ENCODE measurements around the gene KRT34. TPM values are rescaled to one million over a fixed set of nuclear protein-coding genes. Genes with fewer than 3 reads are reported as not detected.
"Not testable (repeated sequence)": the region's sequence is repeated elsewhere in the genome, so short reads cannot be mapped to it uniquely, and the experiment has no call there.

The KRT34 gene
- total RNA-seq (not detected), polyA plus RNA-seq (not detected)
- long read RNA-seq, donor 1 = 0 reads
- long read RNA-seq, donor 2 = 0 reads
- long read RNA-seq, donor 3 = 0 reads
- long read RNA-seq, donor 4 = 0 reads

- H3K27ac ChIP-seq (ENCODE audit: low read length); intact Hi-C loops (cut with DNase I); H3K9me3 ChIP-seq (ENCODE audit: control insufficient read depth, low read length); H3K27me3 ChIP-seq (ENCODE audit: control insufficient read depth, insufficient read depth); H3K4me3 ChIP-seq (ENCODE audit: low read length); DNase-seq; H3K4me1 ChIP-seq (ENCODE audit: control insufficient read depth, insufficient read depth, low read length); ATAC-seq: not testable (repeated sequence)
- whole genome bisulfite sequencing = 96% methylated on average over 13 of the region's 13 CpGs
Observed at GRCh38 chr17:41381943-41382342, at the start of gene KRT34. Gene KRT34 (minus strand): TSS chr17:41382306. CDS start chr17:41382246, 60 bp downstream.

- H3K27ac ChIP-seq (ENCODE audit: low read length); H3K27me3 ChIP-seq (ENCODE audit: control insufficient read depth, insufficient read depth); DNase-seq; H3K9me3 ChIP-seq (ENCODE audit: control insufficient read depth, low read length); H3K4me1 ChIP-seq (ENCODE audit: control insufficient read depth, insufficient read depth, low read length); ATAC-seq; intact Hi-C loops (cut with DNase I); H3K4me3 ChIP-seq (ENCODE audit: low read length): not testable (repeated sequence)
- WGBS = 80% methylated on average over 9 of the region's 9 CpGs
Observed at GRCh38 chr17:41430376-41430775, 48.3 kb upstream of the KRT34 start.

GRCh38 chr17:41429667-41430066 is 47.6 kb upstream of the KRT34 start:
- Histone ChIP-seq H3K27ac (ENCODE audit: low read length) (no peak overlapping the region), H3K9me3 (ENCODE audit: control insufficient read depth, low read length) (no peaks in the 10 kb centered on the region), H3K4me1 (ENCODE audit: control insufficient read depth, insufficient read depth, low read length) (no peaks in the 10 kb centered on the region), H3K27me3 (ENCODE audit: control insufficient read depth, insufficient read depth) (no peaks in the 10 kb centered on the region), H3K4me3 (ENCODE audit: low read length) (no peak overlapping the region)
- DNase-seq (no peak), ATAC-seq (no peak)
- intact Hi-C loops (cut with DNase I) = no loop called here
- WGBS = 66% methylated on average over 7 of the region's 7 CpGs

- intact Hi-C loops (cut with DNase I) = no loop called here
- Histone ChIP-seq H3K4me1 (ENCODE audit: control insufficient read depth, insufficient read depth, low read length) (no peaks in the 10 kb centered on the region), H3K27me3 (ENCODE audit: control insufficient read depth, insufficient read depth) (no peaks in the 10 kb centered on the region), H3K9me3 (ENCODE audit: control insufficient read depth, low read length) (no peaks in the 10 kb centered on the region), H3K27ac (ENCODE audit: low read length) (no peak overlapping the region), H3K4me3 (ENCODE audit: low read length) (no peak overlapping the region)
- ATAC-seq (no peak), DNase-seq (no peak)
- WGBS = 55% methylated on average over 4 of the region's 4 CpGs
Observed at GRCh38 chr17:41428591-41429291, 46.6 kb upstream of the KRT34 start.

GRCh38 chr17:41424111-41424635 is 42.1 kb upstream of the KRT34 start, which contains the start of gene KRT37:
Gene KRT37 (minus strand): TSS chr17:41424585. CDS start chr17:41424523, 62 bp downstream.
- DNase-seq = no peak
- H3K4me3 ChIP-seq (ENCODE audit: low read length) = no peak within 1 kb of the TSS
- no peaks in the 10 kb centered on the region for H3K27me3 ChIP-seq (ENCODE audit: control insufficient read depth, insufficient read depth)
- ATAC-seq = no peak
- intact Hi-C loops (cut with DNase I) = no loop called here
- no peaks in the 10 kb centered on the region for H3K4me1 ChIP-seq (ENCODE audit: control insufficient read depth, insufficient read depth, low read length)
- no peak within 1 kb of the TSS for H3K27ac ChIP-seq (ENCODE audit: low read length)
- H3K9me3 ChIP-seq (ENCODE audit: control insufficient read depth, low read length) = no peaks in the 10 kb centered on the region
- WGBS = 89% methylated on average over 13 of the region's 13 CpGs

GRCh38 chr17:41422586-41422985 is 40.5 kb upstream of the KRT34 start:
- H3K27ac ChIP-seq (ENCODE audit: low read length); H3K4me3 ChIP-seq (ENCODE audit: low read length); intact Hi-C loops (cut with DNase I); H3K27me3 ChIP-seq (ENCODE audit: control insufficient read depth, insufficient read depth); H3K9me3 ChIP-seq (ENCODE audit: control insufficient read depth, low read length); DNase-seq; H3K4me1 ChIP-seq (ENCODE audit: control insufficient read depth, insufficient read depth, low read length); ATAC-seq: not testable (repeated sequence)
- 92% methylated on average over 11 of the region's 11 CpGs for WGBS

GRCh38 chr17:41421617-41422016 is 39.5 kb upstream of the KRT34 start:
- H3K4me1 ChIP-seq (ENCODE audit: control insufficient read depth, insufficient read depth, low read length) = no peaks in the 10 kb centered on the region
- H3K4me3 ChIP-seq (ENCODE audit: low read length) = no peak overlapping the region
- ATAC-seq (no peak), DNase-seq (no peak)
- intact Hi-C loops (cut with DNase I) = no loop called here
- no peaks in the 10 kb centered on the region for H3K27me3 ChIP-seq (ENCODE audit: control insufficient read depth, insufficient read depth)
- H3K27ac ChIP-seq (ENCODE audit: low read length) = no peak overlapping the region
- no peaks in the 10 kb centered on the region for H3K9me3 ChIP-seq (ENCODE audit: control insufficient read depth, low read length)
- WGBS = 70% methylated on average over 4 of the region's 4 CpGs

- H3K27me3 ChIP-seq (ENCODE audit: control insufficient read depth, insufficient read depth) = no peaks in the 10 kb centered on the region
- H3K27ac ChIP-seq (ENCODE audit: low read length) = no peak overlapping the region
- no peaks in the 10 kb centered on the region for H3K9me3 ChIP-seq (ENCODE audit: control insufficient read depth, low read length)
- H3K4me3 ChIP-seq (ENCODE audit: low read length) = no peak overlapping the region
- no peak for ATAC-seq
- H3K4me1 ChIP-seq (ENCODE audit: control insufficient read depth, insufficient read depth, low read length) = no peaks in the 10 kb centered on the region
- WGBS = 80% methylated on average over 9 of the region's 9 CpGs
- intact Hi-C loops (cut with DNase I) = no loop called here
- no peak for DNase-seq
Observed at GRCh38 chr17:41421116-41421515, 39.0 kb upstream of the KRT34 start.

GRCh38 chr17:41420134-41420533 is 38.0 kb upstream of the KRT34 start:
- Histone ChIP-seq H3K4me3 (ENCODE audit: low read length) (no peak overlapping the region), H3K27me3 (ENCODE audit: control insufficient read depth, insufficient read depth) (no peaks in the 10 kb centered on the region), H3K9me3 (ENCODE audit: control insufficient read depth, low read length) (no peaks in the 10 kb centered on the region), H3K27ac (ENCODE audit: low read length) (no peak overlapping the region), H3K4me1 (ENCODE audit: control insufficient read depth, insufficient read depth, low read length) (no peaks in the 10 kb centered on the region)
- ATAC-seq (no peak), DNase-seq (no peak)
- intact Hi-C loops (cut with DNase I) = no loop called here
- WGBS = 55% methylated on average over 4 of the region's 4 CpGs

- no peak overlapping the region for H3K27ac ChIP-seq (ENCODE audit: low read length)
- 92% methylated on average over 4 of the region's 4 CpGs for WGBS
- intact Hi-C loops (cut with DNase I) = no loop called here
- no peak overlapping the region for H3K4me3 ChIP-seq (ENCODE audit: low read length)
- H3K27me3 ChIP-seq (ENCODE audit: control insufficient read depth, insufficient read depth) = no peaks in the 10 kb centered on the region
- no peak for DNase-seq
- ATAC-seq = no peak
- H3K9me3 ChIP-seq (ENCODE audit: control insufficient read depth, low read length) = no peaks in the 10 kb centered on the region
- no peaks in the 10 kb centered on the region for H3K4me1 ChIP-seq (ENCODE audit: control insufficient read depth, insufficient read depth, low read length)
Observed at GRCh38 chr17:41419716-41420115, 37.6 kb upstream of the KRT34 start.

GRCh38 chr17:41418116-41418860 is 36.2 kb upstream of the KRT34 start:
- H3K9me3 ChIP-seq (ENCODE audit: control insufficient read depth, low read length) = no peaks in the 10 kb centered on the region
- 87% methylated on average over 7 of the region's 7 CpGs for WGBS
- H3K4me3 ChIP-seq (ENCODE audit: low read length) = no peak overlapping the region
- no peak for ATAC-seq
- no peaks in the 10 kb centered on the region for H3K4me1 ChIP-seq (ENCODE audit: control insufficient read depth, insufficient read depth, low read length)
- no peak for DNase-seq
- no peak overlapping the region for H3K27ac ChIP-seq (ENCODE audit: low read length)
- intact Hi-C loops (cut with DNase I) = no loop called here
- no peaks in the 10 kb centered on the region for H3K27me3 ChIP-seq (ENCODE audit: control insufficient read depth, insufficient read depth)
